Globus pallidus (tissue), 1 donor: Measurements from ENCODE around the gene SATB2.
A peak's percentile ranks its signal among the peaks of the same experiment; 100 is the strongest.

Source experiments
- DNase-seq: peaks from one replicate; pipeline ENCODE4 v3.0.0-alpha.2; 2015; ENCODE audit warnings: low spot score

The SATB2 gene

GRCh38 chr2:199465988-199466691 is 8.4 kb upstream of the SATB2 start:
- no peak for DNase-seq

- DNase-seq: no peak
Observed at GRCh38 chr2:199465390-199465789, 7.7 kb upstream of the SATB2 start.

- DNase-seq: no peak
Observed at GRCh38 chr2:199464606-199465352, 7.0 kb upstream of the SATB2 start.

GRCh38 chr2:199463708-199464605 is 6.2 kb upstream of the SATB2 start:
- no peak for DNase-seq

- peak; percentile 61 for DNase-seq
Observed at GRCh38 chr2:199462956-199463692, 5.4 kb upstream of the SATB2 start.

- DNase-seq: no peak
Observed at GRCh38 chr2:199462347-199462955, 4.7 kb upstream of the SATB2 start.

- DNase-seq: no peak
Observed at GRCh38 chr2:199461711-199462346, 4.1 kb upstream of the SATB2 start.

GRCh38 chr2:199460846-199461710 is 3.3 kb upstream of the SATB2 start:
- DNase-seq: no peak

GRCh38 chr2:199460101-199460671 is 2.4 kb upstream of the SATB2 start:
- no peak for DNase-seq

GRCh38 chr2:199459286-199460100 is 1.8 kb upstream of the SATB2 start:
- DNase-seq: peak; percentile 92

- DNase-seq: no peak
Observed at GRCh38 chr2:199458806-199459285, 1.1 kb upstream of the SATB2 start.

- DNase-seq: no peak
Observed at GRCh38 chr2:199458009-199458805, 468 bp upstream of the SATB2 start.

GRCh38 chr2:199456383-199457146 is 1.2 kb downstream of the SATB2 start:
- DNase-seq: no peak

- DNase-seq: no peak
Observed at GRCh38 chr2:199455545-199456382, 2.0 kb downstream of the SATB2 start.

GRCh38 chr2:199455210-199455544 is 2.6 kb downstream of the SATB2 start:
- no peak for DNase-seq

GRCh38 chr2:199452991-199453379 is 4.8 kb downstream of the SATB2 start:
- DNase-seq: no peak
